Tibial nerve (tissue), 4 donors: ENCODE results near the gene MAML3. TPM values are rescaled to one million over a fixed set of nuclear protein-coding genes. Genes with fewer than 3 reads are reported as not detected.

Source experiments
- DNase-seq, 2 donors: peaks; one replicate each; pipeline ENCODE4 v3.0.0-alpha.2; 2019; ENCODE audit warnings: low spot score in 2 of 2
- H3K27ac ChIP-seq, 4 donors: fragments of 200-600 bp; sonication (generic) in 3 of 4; one replicate each; pipeline ENCODE4 v1.5.1; 2017 to 2019; ENCODE audit warnings: mild to moderate bottlenecking in 1 of 4
- H3K27me3 ChIP-seq, 2 donors: fragments of 200-600 bp; sonication (generic) in 1 of 2; one replicate each; pipeline versions ENCODE4 v1.5.1 to v1.6.0; 2017 to 2019
- H3K36me3 ChIP-seq, 3 donors: fragments of 200-600 bp; sonication (generic); one replicate each; pipeline ENCODE4 v1.5.1; 2018 to 2019
- H3K4me1 ChIP-seq, 4 donors: fragments of 200-600 bp; sonication (generic) in 3 of 4; one replicate each; pipeline ENCODE4 v1.5.1; 2017 to 2019
- H3K4me3 ChIP-seq, 4 donors: fragments of 200-600 bp; sonication (generic) in 3 of 4; one replicate each; pipeline ENCODE4 v1.5.1; 2017 to 2019; ENCODE audit warnings: mild to moderate bottlenecking in 1 of 4, moderate library complexity in 1 of 4
- H3K9me3 ChIP-seq, 4 donors: fragments of 200-600 bp; sonication (generic) in 3 of 4; one replicate each; pipeline ENCODE4 v1.5.1; 2017 to 2019
- CTCF ChIP-seq, 5 experiments: fragments of 200-600 bp in 3 of 5; fragments of 450-650 bp in 2 of 5; sonication (generic) in 3 of 5; IDR thresholded peaks; one replicate each; pipeline ENCODE4 v1.5.1; 2016 to 2019; ENCODE audit warnings: antibody characterized with exemption in 5 of 5, mild to moderate bottlenecking in 3 of 5, moderate library complexity in 2 of 5
- EP300 ChIP-seq, 2 donors: sonication (generic); formaldehyde crosslinking; IDR thresholded peaks; one replicate each; pipeline ENCODE4 v1.6.1; 2017; ENCODE audit warnings: antibody characterized with exemption in 2 of 2, mild to moderate bottlenecking in 1 of 2
- POLR2A ChIP-seq, 2 donors: fragments of 450-650 bp; IDR thresholded peaks; one replicate each; pipeline ENCODE4 v1.6.1; 2017; ENCODE audit warnings: antibody characterized with exemption in 2 of 2, mild to moderate bottlenecking in 2 of 2, moderate library complexity in 2 of 2
- WGBS, 2 donors: methylation state at CpG; one replicate each; pipeline ENCODE4 v1.1.5; 2018; 5-methylcytosine and 5-hydroxymethylcytosine counted together
- total RNA-seq, 4 donors: library from RNA; depleted of rRNA; stranded (reverse); fragments of >200 nt; gene quantifications; one replicate each; pipeline ENCODE4 v1.1.0, GENCODE V29; 2016

Gene MAML3
- total RNA-seq, 4 donors from 2014 or later, result 8.6 to 10.5 (median 9.4) TPM

- Histone ChIP-seq H3K27ac (peak overlapping the region in 1 of 4 donors; percentile 38), H3K36me3 (no peaks in the 10 kb centered on the region), H3K4me1 (peaks cover 0 to 51% (median 23%) of the 10 kb centered on the region in 4 donors), H3K27me3 (no peaks in the 10 kb centered on the region), H3K4me3 (no peak overlapping the region), H3K9me3 (no peaks in the 10 kb centered on the region)
- no peak for DNase-seq
- WGBS, 2 donors, result 83 to 96% methylated on average over 2 of the region's 2 CpGs
- no peak for TF ChIP-seq POLR2A (IDR thresholded peaks at IDR 0.05)
- TF ChIP-seq EP300 (IDR thresholded peaks at IDR 0.05), result no peak
- no peak for TF ChIP-seq CTCF (IDR thresholded peaks at IDR 0.05)
Observed at GRCh38 chr4:139738846-139739613, 415.0 kb downstream of the MAML3 start.

- H3K9me3 ChIP-seq, result no peaks in the 10 kb centered on the region
- H3K4me1 ChIP-seq, result peaks cover 0 to 56% (median 24%) of the 10 kb centered on the region in 4 donors
- peak in 1 of 2 donors; percentile 29 for TF ChIP-seq EP300 (IDR thresholded peaks at IDR 0.05)
- TF ChIP-seq POLR2A (IDR thresholded peaks at IDR 0.05), result no peak
- no peaks in the 10 kb centered on the region for H3K36me3 ChIP-seq
- WGBS, 2 donors, result 67 to 72% methylated on average over 2 of the region's 2 CpGs
- H3K27me3 ChIP-seq, result no peaks in the 10 kb centered on the region
- no peak overlapping the region for H3K4me3 ChIP-seq
- DNase-seq, result no peak
- peak overlapping the region in 2 of 4 donors; percentile 86 to 97 for H3K27ac ChIP-seq
Observed at GRCh38 chr4:139736661-139737060, 417.3 kb downstream of the MAML3 start.

GRCh38 chr4:139736274-139736660, 417.7 kb downstream of the MAML3 start:
- no peaks in the 10 kb centered on the region for H3K36me3 ChIP-seq
- no peaks in the 10 kb centered on the region for H3K9me3 ChIP-seq
- H3K4me1 ChIP-seq, result peaks cover 0 to 56% (median 23%) of the 10 kb centered on the region in 4 donors
- DNase-seq, result no peak
- WGBS, 2 donors, result 61 to 65% methylated on average over 5 of the region's 5 CpGs
- H3K4me3 ChIP-seq, result no peak overlapping the region
- no peaks in the 10 kb centered on the region for H3K27me3 ChIP-seq
- no peak for TF ChIP-seq POLR2A (IDR thresholded peaks at IDR 0.05)
- TF ChIP-seq CTCF (IDR thresholded peaks at IDR 0.05), result no peak
- TF ChIP-seq EP300 (IDR thresholded peaks at IDR 0.05), result no peak
- peak overlapping the region in 3 of 4 donors; percentile 76 to 97 (median 86) for H3K27ac ChIP-seq

GRCh38 chr4:139735381-139736273, 418.4 kb downstream of the MAML3 start:
- DNase-seq, result no peak

More at GRCh38 chr4:139735381-139736273, 418.4 kb downstream of the MAML3 start:
- H3K27ac ChIP-seq, result peak overlapping the region; percentile 76 to 97 (median 84)
- H3K9me3 ChIP-seq, result no peaks in the 10 kb centered on the region
- no peak for TF ChIP-seq POLR2A (IDR thresholded peaks at IDR 0.05)
- TF ChIP-seq CTCF (IDR thresholded peaks at IDR 0.05), result peak in 1 of 5 experiments; percentile 17
- no peak for TF ChIP-seq EP300 (IDR thresholded peaks at IDR 0.05)
- no peaks in the 10 kb centered on the region for H3K36me3 ChIP-seq
- peaks cover 0 to 49% (median 19%) of the 10 kb centered on the region in 4 donors for H3K4me1 ChIP-seq
- peak overlapping the region; percentile 40 to 74 (median 52) for H3K4me3 ChIP-seq
- 4 to 5% methylated on average over 36 to 51 of the region's 59 CpGs for WGBS, 2 donors
- H3K27me3 ChIP-seq, result no peaks in the 10 kb centered on the region
